HepG2 (cell line): ENCODE data around the gene MUC15. TPM values are rescaled to one million over a fixed set of nuclear protein-coding genes. Genes with fewer than 3 reads are reported as not detected.

ENCODE experiments used
- ATAC-seq: fragments of 200-7000 bp; cut with Tn5 transposase; 3 replicates; pipeline ENCODE4 v1.9.1; 2020; ENCODE audit warnings: mild to moderate bottlenecking, moderate library complexity
- BruUV-seq: library from RNA; stranded (reverse); fragments of 400-500 nt; replicated peaks from 2 replicates; lab custom pipeline; 2021; lab: Mats Ljungman, UMichigan
- CTCF ChIA-PET: fragments of 300-600 bp; formaldehyde crosslinking; extraction: SDS; loops from one replicate; lab custom pipeline; 2021; ENCODE audit warnings: low total read pairs, inconsistent platforms, low intra/inter-chr PET ratio; lab: Yijun Ruan, JAX
- POLR2A ChIA-PET: fragments of 350-600 bp; sonication (Branson Sonifier 250); formaldehyde crosslinking; loops from one replicate; lab custom pipeline; 2020; ENCODE audit warnings: antibody characterized with exemption, inconsistent platforms; lab: Yijun Ruan, JAX
- DNase-seq: peaks from one replicate; pipeline ENCODE4 v3.0.0-alpha.2; 2015; ENCODE audit warnings: low spot score
- FAIRE-seq: peaks from 3 replicates; lab custom pipeline; 2011; peaks lifted over from hg19 to GRCh38; lab: Jason Lieb, UNC
- H2AFZ ChIP-seq: one replicate; pipeline ENCODE4 v1.6.1; 2011; ENCODE audit warnings: low read length, inconsistent platforms
- H3K27ac ChIP-seq: fragments of 300-600 bp; 3 replicates; pipeline ENCODE4 v1.8.0; 2011; ENCODE audit warnings: mixed run types, mild to moderate bottlenecking, mixed read lengths, low read length, inconsistent platforms; ENCODE audit not compliant: insufficient read depth; ENCODE audit errors: extremely low read length
- H3K27me3 ChIP-seq, 2 experiments: fragments of 200-600 bp in 1 of 2; 2 replicates in 1 of 2; 3 replicates in 1 of 2; pipeline versions ENCODE4 v1.6.0 to v1.8.0; 2011; ENCODE audit warnings: low read length in 2 of 2, mild to moderate bottlenecking in 2 of 2, moderate library complexity in 2 of 2, inconsistent platforms in 1 of 2; ENCODE audit not compliant: insufficient read depth in 2 of 2, control insufficient read depth in 1 of 2
- H3K36me3 ChIP-seq, 2 experiments: fragments of 200-600 bp in 1 of 2; replicated peaks in 1 of 2; 2 replicates in 1 of 2; 3 replicates in 1 of 2; pipeline versions ENCODE4 v1.5.1 to v1.8.0; 2011; ENCODE audit warnings: low read length in 2 of 2, inconsistent platforms in 1 of 2; ENCODE audit not compliant: insufficient read depth in 2 of 2, control insufficient read depth in 1 of 2
- H3K4me1 ChIP-seq: 2 replicates; pipeline ENCODE4 v1.5.1; 2012; ENCODE audit warnings: low read length, inconsistent platforms; ENCODE audit not compliant: insufficient read depth
- H3K4me2 ChIP-seq: 2 replicates; pipeline ENCODE4 v1.6.0; 2011; ENCODE audit warnings: low read depth, low read length, inconsistent platforms
- H3K4me3 ChIP-seq, 3 experiments: fragments of 200-600 bp in 1 of 3; sonication (generic), shearing (Covaris generic) in 1 of 3; replicated peaks in 1 of 3; 2 replicates each; pipeline ENCODE4 v1.5.1; 2011 to 2016; ENCODE audit warnings: low read length in 3 of 3, inconsistent platforms in 2 of 3, low read depth in 2 of 3, mild to moderate bottlenecking in 2 of 3, control low read depth in 1 of 3, mixed read lengths in 1 of 3; ENCODE audit not compliant: insufficient read depth in 1 of 3
- H3K79me2 ChIP-seq: one replicate; pipeline ENCODE4 v1.6.1; 2011; ENCODE audit warnings: low read length, inconsistent platforms; ENCODE audit not compliant: insufficient read depth
- H3K9ac ChIP-seq: 2 replicates; pipeline ENCODE4 v1.6.0; 2011; ENCODE audit warnings: mild to moderate bottlenecking, low read depth, low read length, inconsistent platforms; ENCODE audit not compliant: insufficient read depth
- H3K9me3 ChIP-seq: 2 replicates; pipeline ENCODE4 v1.5.1; 2012; ENCODE audit warnings: mild to moderate bottlenecking, low read length
- H4K20me1 ChIP-seq: 2 replicates; pipeline ENCODE4 v1.6.0; 2011; ENCODE audit warnings: inconsistent platforms, mild to moderate bottlenecking, low read length, moderate library complexity; ENCODE audit not compliant: insufficient read depth
- ARID5B ChIP-seq: IDR thresholded peaks from 2 replicates; pipeline ENCODE4 v1.4.0; 2020; ENCODE audit warnings: mild to moderate bottlenecking, missing genetic modification reagents
- FIP1L1 ChIP-seq: fragments of 200-400 bp; formaldehyde crosslinking; IDR thresholded peaks from 2 replicates; pipeline ENCODE4 v1.6.1; 2018; ENCODE audit warnings: low read depth, mild to moderate bottlenecking, low read length, moderate library complexity, borderline replicate concordance; ENCODE audit not compliant: insufficient read depth
- TIGD3 ChIP-seq: sonication (generic); formaldehyde crosslinking; IDR thresholded peaks from 2 replicates; pipeline ENCODE4 v1.5.1; 2020; ENCODE audit warnings: mild to moderate bottlenecking, missing genetic modification reagents, borderline replicate concordance
- ZBTB43 ChIP-seq: sonication (generic); formaldehyde crosslinking; conservative IDR thresholded peaks from 2 replicates; pipeline ENCODE4 v1.4.0; 2020; ENCODE audit warnings: missing genetic modification reagents
- ZFP82 ChIP-seq: sonication (generic); formaldehyde crosslinking; IDR thresholded peaks from 2 replicates; pipeline ENCODE4 v1.5.1; 2020; ENCODE audit warnings: mild to moderate bottlenecking, missing genetic modification reagents, borderline replicate concordance
- WGBS: methylation state at CpG from one replicate; pipeline ENCODE4 v1.1.6; 2017; ENCODE audit warnings: low lambda C conversion rate; 5-methylcytosine and 5-hydroxymethylcytosine counted together
- in situ Hi-C: cut with HindIII; loops from 2 replicates; pipeline ENCODE4 v1.10.0; 2017; ENCODE audit warnings: low pct_unique_long_range_greater_than_20kb; ENCODE audit not compliant: extremely low pct_ligation_motif_present
- intact Hi-C: fragments of 100-400 bp; cut with micrococcal nuclease; formaldehyde crosslinking; loops from one replicate; pipeline ENCODE4 v1.10.0; 2022; ENCODE audit not compliant: unreplicated experiment
- polyA plus RNA-seq, 8 experiments: library from polyadenylated mRNA; depleted of rRNA in 3 of 8; stranded (reverse) in 7 of 8; unstranded in 1 of 8; fragments of >200 nt; fragmentation: Illumina TruSeq in 4 of 8; extraction: Trizol in 4 of 8; gene quantifications; 2 replicates each; pipeline versions ENCODE4 v1.2.1 to v1.2.3, GENCODE V29; 2011 to 2016; ENCODE audit warnings: low read depth in 4 of 8, missing spikeins in 1 of 8, mixed read lengths in 1 of 8; ENCODE audit not compliant: insufficient read depth in 1 of 8
- total RNA-seq, 5 experiments: library from RNA; depleted of rRNA; stranded (reverse); fragments of >200 nt; fragmentation: Illumina TruSeq; extraction: Trizol; gene quantifications; 2 replicates each; pipeline ENCODE4 v1.2.3, GENCODE V29; 2016; ENCODE audit warnings: low read depth in 1 of 5

Gene MUC15
- total and polyA plus RNA-seq, 2 of the 13 experiments (the other 11 are each of a cell fraction or from before 2014, with no cell fraction given): 4.5 to 18.0 TPM

GRCh38 chr11:26554455-26554854 lies 17.6 kb downstream of the MUC15 start:
- no peak for ATAC-seq
- H3K4me3 ChIP-seq: no peak overlapping the region
- no peak overlapping the region for H3K9ac ChIP-seq
- H3K4me1 ChIP-seq: no peaks in the 10 kb centered on the region
- CTCF ChIA-PET: no interaction called here
- intact Hi-C loops (no loop called here), in situ Hi-C loops (no loop called here)
- no peak overlapping the region for H3K27ac ChIP-seq
- no peaks in the 10 kb centered on the region for H3K36me3 ChIP-seq
- no peak for TF ChIP-seq ARID5B (CRISPR knock-in tag)
- no peak for TF ChIP-seq ZBTB43
- TF ChIP-seq FIP1L1: no peak
- no peak for TF ChIP-seq ZFP82 (CRISPR knock-in tag)
- no peak for TF ChIP-seq TIGD3 (CRISPR knock-in tag)
- no peak for FAIRE-seq
- H2AFZ ChIP-seq: no peak overlapping the region
- 10% methylated on average over 5 of the region's 5 CpGs for WGBS
- BruUV-seq: no TSS peak
- DNase-seq: no peak
- H3K4me2 ChIP-seq: no peak overlapping the region
- H4K20me1 ChIP-seq: no peaks in the 10 kb centered on the region
- POLR2A ChIA-PET: no interaction called here
- no peaks in the 10 kb centered on the region for H3K79me2 ChIP-seq
- no peaks in the 10 kb centered on the region for H3K9me3 ChIP-seq
- H3K27me3 ChIP-seq: no peaks in the 10 kb centered on the region
